AG10803 (cell line): Measurements from ENCODE around the gene RBM8A.

ENCODE experiments used
- DNase-seq: peaks from one replicate; pipeline ENCODE4 v3.0.0; 2010; ENCODE audit warnings: low read depth
- H3K4me3 ChIP-seq: 2 replicates; pipeline ENCODE4 v1.5.1; 2011; ENCODE audit warnings: mild to moderate bottlenecking, low read length, control low read depth
- CTCF ChIP-seq: conservative IDR thresholded peaks from 2 replicates; pipeline ENCODE4 v1.5.1; 2011; ENCODE audit warnings: mild to moderate bottlenecking, low read length, control low read depth, inconsistent platforms

The RBM8A gene

GRCh38 chr1:145927063-145927886 lies at the start of gene RBM8A:
RBM8A (minus strand) TSS chr1:145927484; CDS start chr1:145927426, 58 bp downstream.
- peak; percentile 98 for DNase-seq
- peak within 1 kb of the TSS; percentile 86 for H3K4me3 ChIP-seq
- TF ChIP-seq CTCF: peak; percentile 76

- no peak for DNase-seq
- no peak for TF ChIP-seq CTCF
- no peak overlapping the region for H3K4me3 ChIP-seq
These were observed 49.7 kb upstream of the RBM8A start for GRCh38 chr1:145977016-145977415.

GRCh38 chr1:145975216-145975615 lies 47.9 kb upstream of the RBM8A start:
- H3K4me3 ChIP-seq: no peak overlapping the region
- no peak for TF ChIP-seq CTCF
- DNase-seq: no peak

DNA sequence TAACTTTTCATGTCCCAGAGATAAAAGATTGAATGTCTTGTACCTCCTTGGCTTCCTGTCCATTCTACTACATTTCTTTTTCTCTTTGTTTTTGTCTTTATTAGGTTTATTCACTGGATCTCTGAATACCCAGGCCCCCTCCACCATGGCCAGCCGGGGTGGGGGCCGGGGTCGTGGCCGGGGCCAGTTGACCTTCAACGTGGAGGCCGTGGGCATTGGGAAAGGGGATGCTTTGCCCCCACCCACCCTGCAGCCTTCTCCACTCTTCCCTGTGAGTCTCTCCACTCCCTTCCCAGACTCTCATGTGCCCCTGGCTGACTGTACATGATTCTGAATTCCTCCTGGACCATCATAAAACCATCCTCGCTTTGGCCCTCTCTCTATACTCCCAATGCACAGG lies 47.4 kb upstream of the RBM8A start:
- TF ChIP-seq CTCF: no peak
- DNase-seq: no peak
- H3K4me3 ChIP-seq: no peak overlapping the region

DNA sequence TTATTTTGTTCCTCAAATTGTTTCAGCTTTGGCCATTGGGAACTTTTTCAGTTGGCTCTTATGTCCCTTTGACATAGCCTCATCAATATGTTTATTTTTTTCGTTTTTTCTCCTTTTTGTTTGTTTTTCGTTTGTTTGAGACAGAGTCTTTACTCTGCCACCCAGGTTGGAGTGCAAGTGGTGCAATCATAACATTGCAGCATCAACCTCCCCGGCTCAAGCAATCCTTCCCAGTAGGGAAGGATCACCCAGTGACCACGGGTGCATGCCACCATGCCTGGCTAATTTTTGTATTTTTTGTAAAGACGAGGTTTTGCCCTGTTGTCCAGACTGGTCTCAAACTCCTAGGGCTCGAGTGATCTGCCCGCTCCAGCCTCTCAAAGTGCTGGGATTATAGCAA lies 45.3 kb upstream of the RBM8A start:
- H3K4me3 ChIP-seq: no peak overlapping the region
- TF ChIP-seq CTCF: no peak
- no peak for DNase-seq

DNA sequence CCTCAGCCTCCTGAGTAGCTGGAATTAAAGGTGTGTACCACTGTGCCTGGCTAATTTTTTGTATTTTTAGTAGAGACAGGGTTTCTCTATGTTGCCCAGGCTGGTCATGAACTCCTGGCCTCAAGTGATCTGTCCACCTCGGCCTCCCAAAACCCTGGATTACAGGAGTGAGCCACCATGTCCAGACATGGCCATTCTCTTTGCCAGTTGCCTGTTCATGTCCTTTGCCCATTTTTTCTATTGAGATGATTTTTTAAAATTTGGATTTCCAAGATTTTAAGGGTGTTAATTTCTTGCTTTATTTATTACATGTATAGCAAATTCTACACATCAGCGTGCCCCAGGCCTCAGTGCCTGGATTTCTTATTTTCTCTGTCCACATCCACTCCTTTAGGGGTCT lies 40.0 kb upstream of the RBM8A start:
- H3K4me3 ChIP-seq: no peak overlapping the region
- no peak for TF ChIP-seq CTCF
- no peak for DNase-seq

DNA sequence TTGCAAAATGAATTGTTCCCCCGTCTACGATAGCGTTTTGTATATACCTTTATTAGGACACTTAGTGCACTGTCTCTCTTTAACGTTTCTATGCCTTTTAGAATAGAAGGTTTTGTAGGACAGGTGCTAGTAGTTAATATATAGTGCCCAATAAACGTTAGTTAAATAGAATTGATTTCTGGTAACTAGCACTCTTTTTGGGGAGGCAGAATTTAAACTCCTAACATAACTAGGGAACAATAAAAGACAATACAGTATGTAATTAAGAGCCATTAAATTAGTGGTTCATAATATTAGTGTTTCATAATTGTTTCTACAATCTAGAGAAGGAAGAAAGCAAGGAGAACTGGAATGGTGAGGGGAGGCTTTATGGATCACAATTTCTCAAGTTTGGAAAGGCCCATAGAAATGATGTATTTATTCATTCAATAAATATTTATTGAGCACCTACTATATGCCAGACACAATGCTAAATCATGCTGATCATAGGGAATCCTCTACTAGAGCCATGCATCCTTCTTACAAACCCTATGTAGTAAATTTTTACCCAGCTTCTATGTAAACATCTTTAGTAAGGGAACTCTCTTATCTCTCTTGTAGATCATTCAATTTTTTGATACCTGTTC lies 37.9 kb upstream of the RBM8A start:
- TF ChIP-seq CTCF: no peak
- no peak for DNase-seq
- H3K4me3 ChIP-seq: peak overlapping the region; percentile 81
